OCI-LY7 (cell line): ENCODE measurements around the gene SYNGR3. TPM values are rescaled to one million over a fixed set of nuclear protein-coding genes. Genes with fewer than 3 reads are reported as not detected.

ENCODE experiments used
- BruUV-seq: library from RNA; stranded (reverse); fragments of 400-500 nt; replicated peaks from 2 replicates; lab custom pipeline; 2021; lab: Mats Ljungman, UMichigan
- CTCF ChIA-PET: fragments of 300-600 bp; sonication (Branson Sonifier 250); formaldehyde crosslinking; loops from one replicate; lab custom pipeline; 2022; ENCODE audit warnings: antibody characterized with exemption; ENCODE audit not compliant: unreplicated experiment; lab: Charles Lee
- POLR2A ChIA-PET: fragments of 300-600 bp; sonication (Branson Sonifier 250); formaldehyde crosslinking; loops from one replicate; lab custom pipeline; 2022; ENCODE audit warnings: antibody characterized with exemption; lab: Charles Lee
- DNase-seq: peaks from one replicate; pipeline ENCODE4 v3.0.0-alpha.2; 2015; ENCODE audit warnings: low spot score
- H2AFZ ChIP-seq: fragments of 200-600 bp; sonication (generic), shearing (Covaris generic); 2 replicates; pipeline ENCODE4 v1.6.1; 2014; ENCODE audit warnings: mild to moderate bottlenecking, antibody characterized with exemption, low read length, moderate library complexity
- H3K27ac ChIP-seq: fragments of 200-600 bp; sonication (generic); 2 replicates; pipeline ENCODE4 v1.5.1; 2014; ENCODE audit warnings: mixed run types, low read depth, mild to moderate bottlenecking, moderate library complexity, low read length, inconsistent platforms; ENCODE audit not compliant: poor library complexity, severe bottlenecking
- H3K36me3 ChIP-seq: fragments of 200-600 bp; sonication (generic); 2 replicates; pipeline ENCODE4 v1.6.1; 2014; ENCODE audit warnings: mild to moderate bottlenecking, antibody characterized with exemption, low read length, moderate library complexity, mixed read lengths; ENCODE audit not compliant: insufficient read depth
- H3K4me1 ChIP-seq: fragments of 200-600 bp; sonication (generic); 2 replicates; pipeline ENCODE4 v1.5.1; 2014; ENCODE audit warnings: mild to moderate bottlenecking, low read length; ENCODE audit not compliant: insufficient read depth, poor library complexity, severe bottlenecking
- H3K4me2 ChIP-seq: fragments of 200-600 bp; sonication (generic); 2 replicates; pipeline ENCODE4 v1.6.1; 2014; ENCODE audit warnings: mild to moderate bottlenecking, low read length
- H3K4me3 ChIP-seq: fragments of 200-600 bp; sonication (generic); 2 replicates; pipeline ENCODE4 v1.5.1; 2014; ENCODE audit warnings: mild to moderate bottlenecking, low read depth, low read length; ENCODE audit not compliant: poor library complexity, severe bottlenecking
- H3K79me2 ChIP-seq: fragments of 200-600 bp; sonication (generic); 2 replicates; pipeline ENCODE4 v1.6.1; 2016; ENCODE audit warnings: low read depth, mild to moderate bottlenecking, low read length, moderate library complexity, mixed read lengths; ENCODE audit not compliant: insufficient read depth
- H3K9me2 ChIP-seq: fragments of 200-600 bp; sonication (generic); 2 replicates; pipeline ENCODE4 v1.6.1; 2016; ENCODE audit warnings: mild to moderate bottlenecking, low read length, mixed read lengths; ENCODE audit not compliant: insufficient read depth
- H3K9me3 ChIP-seq: fragments of 200-600 bp; sonication (generic); 2 replicates; pipeline ENCODE4 v1.6.1; 2014; ENCODE audit warnings: mild to moderate bottlenecking, mixed run types, low read length, mixed read lengths
- H4K20me1 ChIP-seq: fragments of 200-600 bp; sonication (generic); 2 replicates; pipeline ENCODE4 v1.6.1; 2014; ENCODE audit warnings: mild to moderate bottlenecking, antibody characterized with exemption, low read length, moderate library complexity, mixed read lengths; ENCODE audit not compliant: insufficient read depth
- EZH2phosphoT487 ChIP-seq: fragments of 200-600 bp; sonication (generic); IDR thresholded peaks from 2 replicates; pipeline ENCODE4 v1.6.1; 2018; ENCODE audit warnings: low read depth, borderline replicate concordance, mild to moderate bottlenecking, mixed run types, antibody characterized with exemption, low read length, moderate library complexity, mixed read lengths
- intact Hi-C: fragments of 100-400 bp; cut with micrococcal nuclease; formaldehyde crosslinking; loops from one replicate; pipeline ENCODE4 v1.10.0; 2022; ENCODE audit not compliant: unreplicated experiment
- total RNA-seq, 2 experiments: library from RNA; depleted of rRNA in 1 of 2; stranded (reverse); fragments of >200 nt in 1 of 2; shearing (Covaris generic) in 1 of 2; gene quantifications; 2 replicates each; pipeline ENCODE4 v1.2.3, GENCODE V29; 2014 to 2022
- TF ChIP-seq, protein P1 (sequence below): fragments of 200-600 bp; sonication (generic); conservative IDR thresholded peaks from 2 replicates; pipeline ENCODE4 v1.5.1; 2014; ENCODE audit warnings: mild to moderate bottlenecking, antibody characterized with exemption, low read length, moderate library complexity, mixed read lengths

The SYNGR3 gene
- total RNA-seq, 2 experiments from 2014 or later, result 10.3 to 11.1 TPM

DNA sequence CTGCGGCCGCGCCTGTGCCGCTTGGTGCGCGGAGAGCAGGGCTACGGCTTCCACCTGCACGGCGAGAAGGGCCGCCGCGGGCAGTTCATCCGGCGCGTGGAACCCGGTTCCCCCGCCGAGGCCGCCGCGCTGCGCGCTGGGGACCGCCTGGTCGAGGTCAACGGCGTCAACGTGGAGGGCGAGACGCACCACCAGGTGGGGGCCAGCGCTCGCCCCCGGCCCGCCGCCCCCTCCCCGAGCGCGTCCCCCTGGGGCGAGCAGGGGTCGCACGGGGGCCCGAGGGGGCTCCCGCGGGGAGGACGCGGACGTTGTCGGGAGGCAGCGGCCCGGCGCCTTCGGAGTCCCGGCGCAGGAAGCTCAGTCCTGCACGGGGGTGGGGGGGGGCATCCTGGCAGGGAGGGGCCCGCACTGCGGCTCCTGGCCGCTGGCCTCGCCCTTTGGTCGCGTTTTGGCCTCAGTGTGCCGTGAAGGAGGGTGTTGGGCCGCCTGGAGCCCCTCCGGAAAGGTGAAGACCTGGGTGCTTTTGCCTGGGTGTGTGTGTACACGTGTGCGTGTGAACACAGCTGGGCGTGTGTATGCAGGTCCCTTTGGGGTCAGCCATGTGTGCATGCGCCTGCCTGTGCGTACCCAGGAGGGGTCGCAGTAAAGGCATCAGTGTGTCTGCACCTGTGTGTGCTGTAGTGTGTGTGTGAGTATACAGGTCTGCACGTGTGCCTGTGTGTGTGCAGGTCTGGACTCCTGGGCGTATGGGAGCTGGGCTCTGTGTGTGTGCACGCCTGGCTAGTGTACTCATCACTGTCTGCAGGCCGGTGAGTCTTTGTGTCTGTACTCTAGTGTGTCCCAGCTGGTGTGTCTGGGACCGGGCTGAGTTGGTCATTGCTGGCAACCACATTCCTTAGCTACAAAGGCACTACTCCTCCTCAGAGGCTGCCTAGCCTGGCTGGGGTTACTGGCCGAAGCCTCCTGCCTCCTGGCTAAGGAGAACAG lies 37.5 kb downstream of the SYNGR3 start:
- Histone ChIP-seq H3K4me1 (peaks cover 13% of the 10 kb centered on the region), H3K79me2 (no peaks in the 10 kb centered on the region), H3K9me3 (no peaks in the 10 kb centered on the region), H3K27ac (no peak overlapping the region), H4K20me1 (no peaks in the 10 kb centered on the region), H3K9me2 (no peaks in the 10 kb centered on the region), H2AFZ (no peak overlapping the region), H3K4me3 (no peak overlapping the region), H3K4me2 (peak overlapping the region; percentile 33), H3K36me3 (no peaks in the 10 kb centered on the region)
- 0 out of 2 replicates have a peak, but pooled peaks have one; percentile 63 for TF ChIP-seq EZH2phosphoT487
- TF ChIP-seq, protein P1, sequence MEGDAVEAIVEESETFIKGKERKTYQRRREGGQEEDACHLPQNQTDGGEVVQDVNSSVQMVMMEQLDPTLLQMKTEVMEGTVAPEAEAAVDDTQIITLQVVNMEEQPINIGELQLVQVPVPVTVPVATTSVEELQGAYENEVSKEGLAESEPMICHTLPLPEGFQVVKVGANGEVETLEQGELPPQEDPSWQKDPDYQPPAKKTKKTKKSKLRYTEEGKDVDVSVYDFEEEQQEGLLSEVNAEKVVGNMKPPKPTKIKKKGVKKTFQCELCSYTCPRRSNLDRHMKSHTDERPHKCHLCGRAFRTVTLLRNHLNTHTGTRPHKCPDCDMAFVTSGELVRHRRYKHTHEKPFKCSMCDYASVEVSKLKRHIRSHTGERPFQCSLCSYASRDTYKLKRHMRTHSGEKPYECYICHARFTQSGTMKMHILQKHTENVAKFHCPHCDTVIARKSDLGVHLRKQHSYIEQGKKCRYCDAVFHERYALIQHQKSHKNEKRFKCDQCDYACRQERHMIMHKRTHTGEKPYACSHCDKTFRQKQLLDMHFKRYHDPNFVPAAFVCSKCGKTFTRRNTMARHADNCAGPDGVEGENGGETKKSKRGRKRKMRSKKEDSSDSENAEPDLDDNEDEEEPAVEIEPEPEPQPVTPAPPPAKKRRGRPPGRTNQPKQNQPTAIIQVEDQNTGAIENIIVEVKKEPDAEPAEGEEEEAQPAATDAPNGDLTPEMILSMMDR, result 0 out of 2 replicates have a peak, but pooled peaks have one; percentile 29
- DNase-seq, result peak; percentile 44
- intact Hi-C loops, result no loop called here
- ChIA-PET POLR2A (no interaction called here), CTCF (no interaction called here)
- no TSS peak for BruUV-seq

DNA sequence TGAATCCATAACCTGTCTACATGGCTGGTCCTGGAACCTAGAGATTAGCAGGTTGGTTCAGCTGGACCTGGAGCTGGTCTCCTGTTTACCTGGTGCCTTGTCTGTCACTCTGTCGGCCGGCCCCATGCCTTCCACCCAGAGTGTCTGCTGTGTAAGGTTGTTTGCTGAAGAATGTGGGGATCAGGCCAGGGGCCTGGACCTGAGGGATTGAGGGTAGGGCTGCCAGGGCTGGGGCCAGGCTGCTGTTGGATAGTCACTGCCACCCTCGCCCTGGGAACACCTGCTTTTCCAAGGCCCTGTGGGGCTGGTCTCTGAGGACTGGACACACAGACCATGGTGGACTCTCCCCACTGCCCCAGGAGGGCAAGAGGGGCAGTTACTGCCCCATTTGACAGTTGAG lies 38.4 kb downstream of the SYNGR3 start:
- no peaks in the 10 kb centered on the region for H3K36me3 ChIP-seq
- H4K20me1 ChIP-seq, result no peaks in the 10 kb centered on the region
- ChIA-PET POLR2A (no interaction called here), CTCF (no interaction called here)
- no peak overlapping the region for H2AFZ ChIP-seq
- no peaks in the 10 kb centered on the region for H3K79me2 ChIP-seq
- no peak overlapping the region for H3K4me2 ChIP-seq
- no peak overlapping the region for H3K4me3 ChIP-seq
- intact Hi-C loops, result no loop called here
- H3K9me3 ChIP-seq, result no peaks in the 10 kb centered on the region
- H3K9me2 ChIP-seq, result no peaks in the 10 kb centered on the region
- no peak for DNase-seq
- no TSS peak for BruUV-seq
- H3K4me1 ChIP-seq, result peaks cover 7% of the 10 kb centered on the region
- no peak for TF ChIP-seq EZH2phosphoT487
- TF ChIP-seq, protein P1, result no peak
- H3K27ac ChIP-seq, result no peak overlapping the region
